AG04450 (cell line): ENCODE data around the gene MLLT10. TPM values are rescaled to one million over a fixed set of nuclear protein-coding genes. Genes with fewer than 3 reads are reported as not detected.

Source experiments
- CTCF ChIA-PET: fragments of 300-600, 350-600 bp; formaldehyde crosslinking; extraction: SDS; loops from one replicate; lab custom pipeline; 2022; ENCODE audit warnings: antibody characterized with exemption, inconsistent platforms; lab: Charles Lee
- POLR2A ChIA-PET: fragments of 350-600 bp; formaldehyde crosslinking; extraction: SDS; loops from one replicate; lab custom pipeline; 2021; ENCODE audit warnings: antibody characterized with exemption, inconsistent platforms; lab: Yijun Ruan, JAX
- DNase-seq: peaks from one replicate; pipeline ENCODE4 v3.0.0-alpha.2; 2011; ENCODE audit warnings: low read depth, low spot score
- H3K27ac ChIP-seq: one replicate; pipeline ENCODE4 v1.5.1; 2012; ENCODE audit warnings: low read depth, low read length, control low read depth
- H3K27me3 ChIP-seq: one replicate; pipeline ENCODE4 v1.6.0; 2012; ENCODE audit warnings: low read length; ENCODE audit not compliant: control insufficient read depth, insufficient read depth
- H3K4me3 ChIP-seq: 2 replicates; pipeline ENCODE4 v1.5.1; 2011; ENCODE audit warnings: mild to moderate bottlenecking, low read depth, low read length, control low read depth
- H3K9me3 ChIP-seq: 2 replicates; pipeline ENCODE4 v1.5.1; 2012; ENCODE audit warnings: low read length; ENCODE audit not compliant: control insufficient read depth, insufficient read depth
- CTCF ChIP-seq: IDR thresholded peaks from 2 replicates; pipeline ENCODE4 v1.5.1; 2011; ENCODE audit warnings: low read depth, low read length, control low read depth, inconsistent platforms
- polyA plus RNA-seq: library from polyadenylated mRNA; depleted of rRNA; stranded (reverse); fragments of >200 nt; gene quantifications from 2 replicates; pipeline ENCODE4 v1.2.3, GENCODE V29; 2011

Gene MLLT10
- polyA plus RNA-seq, 1 experiment = 41.0 TPM

GRCh38 chr10:21499701-21500577 is 34.1 kb upstream of the MLLT10 start:
- POLR2A ChIA-PET = no interaction called here
- Histone ChIP-seq H3K9me3 (peaks cover 19% of the 10 kb centered on the region), H3K27ac (no peak overlapping the region), H3K27me3 (no peaks in the 10 kb centered on the region), H3K4me3 (no peak overlapping the region)
- no peak for DNase-seq
- no peak for TF ChIP-seq CTCF
- CTCF ChIA-PET = interaction anchor here (0.5 kb wide), 1 partner anchor 1656 kb away, joined by 3 read pairs; no protein-coding TSS in a partner anchor

- TF ChIP-seq CTCF = no peak
- ChIA-PET POLR2A (no interaction called here), CTCF (interaction anchor here (0.5 kb wide), 1 partner anchor 1656 kb away, joined by 3 read pairs; no protein-coding TSS in a partner anchor)
- peaks cover 19% of the 10 kb centered on the region for H3K9me3 ChIP-seq
- no peak for DNase-seq
- no peaks in the 10 kb centered on the region for H3K27me3 ChIP-seq
- no peak overlapping the region for H3K27ac ChIP-seq
- H3K4me3 ChIP-seq = no peak overlapping the region
Observed at GRCh38 chr10:21500578-21500910, 33.5 kb upstream of the MLLT10 start.

- H3K4me3 ChIP-seq = no peak overlapping the region
- no peak for DNase-seq
- CTCF ChIA-PET = interaction anchor here (0.5 kb wide), 1 partner anchor 1655 kb away, joined by 3 read pairs; no protein-coding TSS in a partner anchor
- no peak overlapping the region for H3K27ac ChIP-seq
- H3K9me3 ChIP-seq = peaks cover 19% of the 10 kb centered on the region
- H3K27me3 ChIP-seq = no peaks in the 10 kb centered on the region
- POLR2A ChIA-PET = no interaction called here
- TF ChIP-seq CTCF = no peak
Observed at GRCh38 chr10:21501091-21501490, 32.9 kb upstream of the MLLT10 start.

- H3K9me3 ChIP-seq = peaks cover 16% of the 10 kb centered on the region
- POLR2A ChIA-PET = no interaction called here
- no peak overlapping the region for H3K4me3 ChIP-seq
- no peak overlapping the region for H3K27ac ChIP-seq
- CTCF ChIA-PET = no interaction called here
- DNase-seq = no peak
- no peaks in the 10 kb centered on the region for H3K27me3 ChIP-seq
- TF ChIP-seq CTCF = no peak
Observed at GRCh38 chr10:21501731-21502347, 32.2 kb upstream of the MLLT10 start.

- DNase-seq = no peak
- no peak overlapping the region for H3K27ac ChIP-seq
- no peaks in the 10 kb centered on the region for H3K27me3 ChIP-seq
- TF ChIP-seq CTCF = no peak
- no peak overlapping the region for H3K4me3 ChIP-seq
- CTCF ChIA-PET = no interaction called here
- POLR2A ChIA-PET = no interaction called here
- H3K9me3 ChIP-seq = peaks cover 11% of the 10 kb centered on the region
Observed at GRCh38 chr10:21502348-21502740, 31.7 kb upstream of the MLLT10 start.
